ENCODE results near the gene CGA.

- TF ChIP-seq, protein P1, sequence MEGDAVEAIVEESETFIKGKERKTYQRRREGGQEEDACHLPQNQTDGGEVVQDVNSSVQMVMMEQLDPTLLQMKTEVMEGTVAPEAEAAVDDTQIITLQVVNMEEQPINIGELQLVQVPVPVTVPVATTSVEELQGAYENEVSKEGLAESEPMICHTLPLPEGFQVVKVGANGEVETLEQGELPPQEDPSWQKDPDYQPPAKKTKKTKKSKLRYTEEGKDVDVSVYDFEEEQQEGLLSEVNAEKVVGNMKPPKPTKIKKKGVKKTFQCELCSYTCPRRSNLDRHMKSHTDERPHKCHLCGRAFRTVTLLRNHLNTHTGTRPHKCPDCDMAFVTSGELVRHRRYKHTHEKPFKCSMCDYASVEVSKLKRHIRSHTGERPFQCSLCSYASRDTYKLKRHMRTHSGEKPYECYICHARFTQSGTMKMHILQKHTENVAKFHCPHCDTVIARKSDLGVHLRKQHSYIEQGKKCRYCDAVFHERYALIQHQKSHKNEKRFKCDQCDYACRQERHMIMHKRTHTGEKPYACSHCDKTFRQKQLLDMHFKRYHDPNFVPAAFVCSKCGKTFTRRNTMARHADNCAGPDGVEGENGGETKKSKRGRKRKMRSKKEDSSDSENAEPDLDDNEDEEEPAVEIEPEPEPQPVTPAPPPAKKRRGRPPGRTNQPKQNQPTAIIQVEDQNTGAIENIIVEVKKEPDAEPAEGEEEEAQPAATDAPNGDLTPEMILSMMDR (IDR thresholded peaks at IDR 0.05; ENCODE audit: low read depth, low read length, missing input control): no peak
- TF ChIP-seq, protein P2, sequence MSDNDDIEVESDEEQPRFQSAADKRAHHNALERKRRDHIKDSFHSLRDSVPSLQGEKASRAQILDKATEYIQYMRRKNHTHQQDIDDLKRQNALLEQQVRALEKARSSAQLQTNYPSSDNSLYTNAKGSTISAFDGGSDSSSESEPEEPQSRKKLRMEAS (IDR thresholded peaks at IDR 0.05): peak; percentile 26
These were observed 4.6 kb upstream of the CGA start for GRCh38 chr6:87099472-87099871.

All from liver (tissue), 2 donors.